ENCODE measurements around the gene AFDN.

Gene AFDN

DNA sequence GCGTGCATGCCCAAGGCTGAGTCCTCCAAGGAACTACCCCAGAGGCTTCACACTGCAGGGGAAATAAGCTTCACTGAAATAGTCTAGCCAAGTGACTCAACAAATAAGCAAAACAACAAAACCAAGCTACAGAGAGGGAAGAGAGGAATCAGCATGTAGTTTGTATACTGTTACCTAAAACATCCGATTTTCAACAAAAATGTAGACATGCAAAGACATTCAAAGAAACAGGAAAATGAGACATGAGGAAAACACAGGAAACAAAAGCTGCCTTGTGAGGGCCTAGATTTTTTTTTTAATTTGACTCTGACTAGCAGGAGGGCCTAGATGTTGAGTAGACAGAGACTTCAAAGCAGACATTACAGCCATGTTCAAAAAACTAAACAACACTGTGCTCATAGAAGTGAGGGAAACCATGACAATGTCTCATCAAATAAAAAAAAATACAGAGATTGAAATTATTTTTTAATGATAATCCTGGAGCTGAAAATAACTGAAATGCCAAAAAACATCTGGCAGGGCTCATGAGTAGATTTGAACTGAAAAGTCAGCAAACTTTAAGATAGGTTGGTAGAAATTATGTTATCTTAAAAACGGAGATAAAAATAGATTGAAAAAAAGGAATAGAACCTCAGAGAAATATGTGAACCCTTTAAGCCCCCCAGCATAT is 154.3 kb downstream of the AFDN start:
- H3K4me1 Mint-ChIP-seq: no peaks in the 10 kb centered on the region
- ATAC-seq (no peak), DNase-seq (ENCODE audit: low spot score in 2 of 2) (no peak)
- no peak overlapping the region for H3K27ac Mint-ChIP-seq
- H3K36me3 Mint-ChIP-seq: no peaks in the 10 kb centered on the region
- H3K4me3 Mint-ChIP-seq: no peak overlapping the region
- H3K9me3 Mint-ChIP-seq: no peaks in the 10 kb centered on the region

DNA sequence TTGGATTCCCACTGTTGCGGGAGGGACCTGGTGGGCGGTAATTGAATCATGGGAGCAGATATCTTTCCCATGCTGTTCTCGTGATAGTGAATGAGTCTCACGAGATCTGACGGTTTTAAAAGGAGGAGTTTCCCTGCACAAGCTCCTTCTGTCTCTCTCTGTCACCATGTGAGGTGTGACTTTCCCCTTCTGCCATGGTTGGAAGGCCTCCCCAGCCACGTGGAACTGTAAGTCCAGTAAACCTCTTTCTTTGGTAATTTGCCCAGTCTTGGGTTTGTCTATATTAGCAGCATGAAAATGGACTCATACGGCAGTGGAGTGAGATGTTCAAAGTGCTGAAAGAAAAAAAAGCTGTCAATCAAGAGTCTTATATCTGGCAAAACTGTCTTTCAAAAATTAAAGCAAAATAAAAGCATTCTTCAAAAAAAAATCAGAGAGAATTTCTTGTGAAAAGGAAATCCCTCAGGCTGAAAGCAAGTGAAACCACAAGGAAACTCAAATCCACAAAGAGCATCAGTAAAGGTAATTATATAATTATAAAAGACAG is 155.3 kb downstream of the AFDN start:
- H3K27ac Mint-ChIP-seq: no peak overlapping the region

DNA sequence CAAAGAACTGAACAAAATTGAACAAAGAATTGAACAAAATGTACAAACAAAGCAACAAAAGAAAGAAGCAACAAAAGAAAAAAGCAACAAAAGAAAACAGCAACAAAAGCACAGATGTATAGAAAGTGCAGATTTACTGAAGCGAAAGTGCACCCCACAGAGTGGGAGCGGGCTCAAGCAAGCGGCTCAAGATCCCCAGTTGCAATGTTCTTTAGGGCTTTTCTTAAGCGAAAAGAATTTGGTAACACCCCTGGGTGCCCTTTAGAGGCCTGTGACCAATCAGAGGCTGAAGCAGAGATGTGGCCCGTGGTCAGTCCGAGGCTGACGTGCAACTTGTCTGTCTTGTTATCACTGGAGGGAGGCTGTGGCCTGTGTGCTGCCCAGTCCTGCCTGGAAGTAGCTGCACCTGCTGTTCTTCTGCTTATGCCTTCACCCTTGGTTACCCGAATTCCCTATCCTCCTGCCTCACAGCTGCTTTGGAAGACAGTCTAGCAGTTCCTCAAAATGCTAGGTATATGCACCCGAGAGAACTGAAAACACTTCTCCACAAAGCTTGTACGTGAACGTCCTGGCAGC is 157.5 kb downstream of the AFDN start:
- Mint-ChIP-seq H3K4me3 (no peak overlapping the region), H3K4me1 (no peaks in the 10 kb centered on the region), H3K9me3 (no peaks in the 10 kb centered on the region), H3K36me3 (no peaks in the 10 kb centered on the region), H3K27ac (no peak overlapping the region)
- ATAC-seq (no peak), DNase-seq (ENCODE audit: low spot score in 2 of 2) (no peak)

More for the DNA sequence above, 155.3 kb downstream of the AFDN start:
- H3K36me3 Mint-ChIP-seq: no peaks in the 10 kb centered on the region
- ATAC-seq (no peak), DNase-seq (ENCODE audit: low spot score in 2 of 2) (no peak)
- H3K9me3 Mint-ChIP-seq: no peaks in the 10 kb centered on the region
- H3K4me3 Mint-ChIP-seq: no peak overlapping the region
- no peaks in the 10 kb centered on the region for H3K4me1 Mint-ChIP-seq

- H3K9me3 Mint-ChIP-seq: no peaks in the 10 kb centered on the region
- DNase-seq (ENCODE audit: low spot score in 2 of 2): no peak
- H3K36me3 Mint-ChIP-seq: no peaks in the 10 kb centered on the region
- no peak overlapping the region for H3K4me3 Mint-ChIP-seq
- H3K4me1 Mint-ChIP-seq: no peaks in the 10 kb centered on the region
- no peak for ATAC-seq
- H3K27ac Mint-ChIP-seq: no peak overlapping the region
These were observed 158.3 kb downstream of the AFDN start for GRCh38 chr6:167984876-167985604.

DNA sequence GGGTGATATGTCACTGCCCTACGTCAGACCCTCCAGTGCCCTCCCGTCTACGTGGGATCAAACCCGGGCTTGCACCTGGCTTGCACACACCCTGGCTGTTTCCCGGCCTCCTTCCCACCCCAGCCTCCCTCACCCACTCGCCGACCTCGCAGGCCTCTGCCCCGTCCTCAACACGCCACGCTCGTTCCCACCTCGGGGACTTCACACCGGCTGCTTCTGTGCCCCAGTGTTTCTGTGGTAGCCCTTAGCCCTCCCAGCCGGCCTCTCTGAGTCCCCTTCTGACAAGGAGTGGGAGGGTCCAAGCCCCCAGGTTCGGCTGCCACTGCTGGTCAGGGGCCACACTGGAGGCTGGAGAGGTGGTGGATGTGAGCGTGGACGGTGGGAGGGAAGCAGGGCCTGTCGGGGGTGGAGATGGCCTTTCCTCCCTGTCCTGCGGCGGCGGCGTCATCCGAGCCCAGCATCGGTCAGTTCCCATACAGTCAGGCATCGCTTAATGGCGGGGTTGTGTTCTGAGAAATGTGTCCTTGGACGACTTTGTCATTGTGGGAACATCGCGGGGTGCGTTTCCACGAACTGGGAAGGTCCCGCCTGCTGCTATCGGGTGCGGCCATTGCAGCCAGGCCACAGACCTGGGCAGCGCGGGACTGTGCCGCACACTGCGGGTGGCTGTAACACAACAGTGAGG is 159.3 kb downstream of the AFDN start:
- H3K9me3 Mint-ChIP-seq: no peaks in the 10 kb centered on the region
- no peak for ATAC-seq

GRCh38 chr6:167987396-167988153 is 160.9 kb downstream of the AFDN start:
- Mint-ChIP-seq H3K27ac (no peak overlapping the region), H3K4me3 (no peak overlapping the region), H3K36me3 (no peaks in the 10 kb centered on the region), H3K9me3 (no peaks in the 10 kb centered on the region), H3K4me1 (no peaks in the 10 kb centered on the region)
- DNase-seq (ENCODE audit: low spot score in 2 of 2) (no peak), ATAC-seq (no peak)

More for the DNA sequence above, 159.3 kb downstream of the AFDN start:
- no peaks in the 10 kb centered on the region for H3K36me3 Mint-ChIP-seq
- H3K4me3 Mint-ChIP-seq: no peak overlapping the region
- DNase-seq (ENCODE audit: low spot score in 2 of 2): no peak
- H3K27ac Mint-ChIP-seq: no peak overlapping the region
- H3K4me1 Mint-ChIP-seq: no peaks in the 10 kb centered on the region

- Mint-ChIP-seq H3K36me3 (no peaks in the 10 kb centered on the region), H3K27ac (no peak overlapping the region), H3K9me3 (no peaks in the 10 kb centered on the region), H3K4me1 (no peaks in the 10 kb centered on the region), H3K4me3 (no peak overlapping the region)
- ATAC-seq (no peak), DNase-seq (ENCODE audit: low spot score in 2 of 2) (no peak)
These were observed 161.4 kb downstream of the AFDN start for GRCh38 chr6:167988154-167988495.

GRCh38 chr6:167988945-167989841 is 162.5 kb downstream of the AFDN start:
- ATAC-seq (no peak), DNase-seq (ENCODE audit: low spot score in 2 of 2) (no peak)
- Mint-ChIP-seq H3K4me1 (no peaks in the 10 kb centered on the region), H3K9me3 (no peaks in the 10 kb centered on the region), H3K36me3 (no peaks in the 10 kb centered on the region), H3K27ac (no peak overlapping the region), H3K4me3 (no peak overlapping the region)

DNA sequence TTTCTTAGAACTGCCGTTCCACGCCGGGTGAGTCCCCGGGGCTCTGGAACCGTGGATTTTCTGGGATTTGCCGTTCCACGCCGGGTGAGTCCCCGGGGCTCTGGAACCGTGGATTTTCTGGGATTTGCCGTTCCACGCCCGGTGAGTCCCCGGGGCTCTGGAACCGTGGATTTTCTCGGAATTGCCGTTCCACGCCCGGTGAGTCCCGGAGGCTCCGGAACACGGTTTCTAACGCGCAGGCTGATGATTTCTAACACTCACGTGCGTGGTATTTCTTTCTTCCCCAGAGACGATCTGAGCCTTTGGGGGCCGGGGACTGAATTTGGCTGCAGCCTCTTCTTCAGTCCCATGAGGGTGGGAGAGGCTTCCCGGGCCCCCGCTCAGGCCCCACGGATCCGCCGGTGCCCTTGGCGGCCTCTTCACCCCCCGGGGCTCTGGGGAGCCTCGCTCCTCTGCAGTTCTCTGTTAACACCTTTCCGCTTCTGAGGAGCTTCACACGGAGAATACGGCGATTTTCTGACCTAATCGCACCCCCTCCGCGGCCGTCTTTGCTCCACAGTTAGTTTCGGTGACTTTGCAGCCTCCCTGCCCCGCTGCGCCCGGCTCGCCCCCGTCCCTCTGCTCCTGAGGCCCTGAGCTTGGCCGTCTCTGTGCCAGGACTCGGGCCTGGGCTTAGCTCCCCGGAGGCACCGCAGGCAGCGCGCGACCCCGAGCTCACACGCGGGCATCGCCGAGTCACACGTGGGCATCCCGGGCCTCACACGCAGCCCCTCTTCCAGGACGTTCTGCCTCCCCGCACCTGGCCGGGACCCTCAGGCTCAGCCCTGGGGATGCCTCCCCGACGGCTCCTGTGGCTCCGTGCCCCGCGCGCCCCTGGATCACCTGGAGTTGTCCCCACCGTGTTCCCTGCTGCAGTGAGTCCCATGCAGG is 163.6 kb downstream of the AFDN start:
- no peak for ATAC-seq
- Mint-ChIP-seq H3K27ac (no peak overlapping the region), H3K4me3 (no peak overlapping the region), H3K9me3 (no peaks in the 10 kb centered on the region), H3K36me3 (no peaks in the 10 kb centered on the region), H3K4me1 (no peaks in the 10 kb centered on the region)
- DNase-seq (ENCODE audit: low spot score in 2 of 2): no peak

DNA sequence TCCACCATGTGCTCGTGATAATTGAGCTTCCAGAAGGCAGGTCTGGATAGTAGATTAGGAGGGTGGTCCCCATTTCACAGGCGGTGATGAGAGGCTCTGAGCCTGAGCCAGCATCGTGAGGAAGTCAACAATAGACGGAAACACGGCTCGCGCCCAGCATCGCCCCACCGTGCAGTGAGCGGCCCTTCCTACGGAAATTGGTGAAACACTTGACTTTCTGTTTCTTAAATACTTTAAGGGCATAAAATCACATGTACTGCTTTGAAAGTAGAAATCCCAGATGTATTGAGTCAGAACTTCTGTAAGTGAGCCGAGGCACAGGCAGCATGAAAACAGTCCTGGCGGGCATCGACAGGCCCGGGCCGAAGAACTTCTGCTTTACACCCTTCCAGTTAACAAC is 166.5 kb downstream of the AFDN start:
- no peaks in the 10 kb centered on the region for H3K9me3 Mint-ChIP-seq
- no peak for DNase-seq (ENCODE audit: low spot score in 2 of 2)
- H3K36me3 Mint-ChIP-seq: no peaks in the 10 kb centered on the region
- H3K4me1 Mint-ChIP-seq: no peaks in the 10 kb centered on the region
- no peak overlapping the region for H3K4me3 Mint-ChIP-seq
- no peak for ATAC-seq
- no peak overlapping the region for H3K27ac Mint-ChIP-seq

DNA sequence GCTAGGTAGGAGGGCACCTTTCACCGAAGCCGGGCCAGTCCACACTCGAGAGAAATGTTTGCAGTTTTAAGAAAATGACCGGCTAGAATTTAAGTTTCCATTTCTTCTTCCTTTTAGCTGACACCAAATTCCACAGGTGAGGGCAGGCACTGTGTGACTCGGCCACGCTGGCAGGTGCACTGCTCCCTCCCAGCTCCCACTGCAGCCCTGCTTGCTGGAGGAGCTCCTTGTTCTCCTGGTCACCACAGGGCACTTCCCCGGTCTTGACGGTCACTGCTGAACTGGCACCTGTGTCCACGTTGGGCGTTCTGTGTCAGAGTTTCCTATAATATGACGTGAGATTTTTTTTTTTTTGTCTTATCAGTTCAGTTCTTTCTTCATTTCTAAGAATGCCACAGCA is 167.1 kb downstream of the AFDN start:
- Mint-ChIP-seq H3K36me3 (no peaks in the 10 kb centered on the region), H3K27ac (no peak overlapping the region), H3K4me3 (no peak overlapping the region), H3K9me3 (no peaks in the 10 kb centered on the region), H3K4me1 (no peaks in the 10 kb centered on the region)
- DNase-seq (ENCODE audit: low spot score in 2 of 2) (no peak), ATAC-seq (no peak)

GRCh38 chr6:167995302-167995701 is 168.6 kb downstream of the AFDN start:
- Mint-ChIP-seq H3K4me1 (no peaks in the 10 kb centered on the region), H3K9me3 (no peaks in the 10 kb centered on the region), H3K27ac (no peak overlapping the region), H3K36me3 (no peaks in the 10 kb centered on the region), H3K4me3 (no peak overlapping the region)
- ATAC-seq (no peak), DNase-seq (ENCODE audit: low spot score in 2 of 2) (no peak)

DNA sequence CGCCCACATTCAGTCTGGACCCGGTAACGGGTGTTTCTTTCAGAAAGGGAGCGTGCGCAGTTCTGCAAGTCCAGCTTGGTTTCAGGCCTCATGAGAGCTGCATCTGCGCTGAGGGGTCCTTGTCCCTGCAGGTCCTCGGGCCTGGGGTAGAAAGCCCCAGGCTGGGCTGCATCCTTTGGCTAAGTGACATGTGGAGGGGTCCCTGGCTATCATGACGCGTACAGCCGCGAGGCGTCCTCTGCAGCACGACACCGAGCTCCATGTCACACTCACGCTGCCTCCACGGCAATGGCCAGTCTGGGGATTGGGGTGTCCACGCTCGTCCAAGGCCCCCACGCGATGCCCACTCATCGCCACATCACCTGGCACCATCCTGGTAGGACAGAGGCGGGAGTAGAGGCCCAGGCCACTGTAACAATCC is 169.0 kb downstream of the AFDN start:
- Mint-ChIP-seq H3K4me1 (no peaks in the 10 kb centered on the region), H3K36me3 (no peaks in the 10 kb centered on the region), H3K4me3 (no peak overlapping the region)

More for the DNA sequence above, 169.0 kb downstream of the AFDN start:
- ATAC-seq: no peak
- no peak for DNase-seq (ENCODE audit: low spot score in 2 of 2)
- H3K9me3 Mint-ChIP-seq: no peaks in the 10 kb centered on the region
- no peak overlapping the region for H3K27ac Mint-ChIP-seq

Measured in stimulated activated effector memory CD8-positive, alpha-beta T cell treated with anti-CD3 and anti-CD28 coated beads, Interleukin-12 subunit alpha, Interleukin-12 subunit beta, amount 100 ng/mL, for 72 hours (primary cell).